Nephron (organoid): ENCODE measurements around the gene IRF5.

Experiments used
- H3K27ac Mint-ChIP-seq, 3 experiments: 2 replicates each; pipeline ENCODE4 v1.8.0; 2020; ENCODE audit warnings: mixed read lengths in 3 of 3, mild to moderate bottlenecking in 2 of 3, moderate library complexity in 1 of 3
- H3K27me3 Mint-ChIP-seq: 2 replicates; pipeline ENCODE4 v1.8.0; 2021; ENCODE audit warnings: low read depth, mild to moderate bottlenecking, moderate library complexity, mixed read lengths
- H3K36me3 Mint-ChIP-seq: 2 replicates; pipeline ENCODE4 v1.8.0; 2020; ENCODE audit warnings: low read depth, mixed read lengths
- H3K4me1 Mint-ChIP-seq: 2 replicates; pipeline ENCODE4 v1.8.0; 2020; ENCODE audit warnings: mixed read lengths
- H3K4me3 Mint-ChIP-seq, 3 experiments: 2 replicates each; pipeline ENCODE4 v1.8.0; 2020; ENCODE audit warnings: mild to moderate bottlenecking in 3 of 3, mixed read lengths in 3 of 3, moderate library complexity in 2 of 3
- H3K9me3 Mint-ChIP-seq: 2 replicates; pipeline ENCODE4 v1.8.0; 2020; ENCODE audit warnings: mixed read lengths
- CTCF ChIP-seq, 3 experiments: fragments of 200-600 bp; sonication (generic); IDR thresholded peaks; one replicate each; pipeline ENCODE4 v1.5.0; 2021; ENCODE audit warnings: antibody characterized with exemption in 3 of 3; ENCODE audit not compliant: unreplicated experiment in 3 of 3

The IRF5 gene

GRCh38 chr7:128974241-128974934 lies 36.7 kb downstream of the IRF5 start:
- no peaks in the 10 kb centered on the region for H3K27me3 Mint-ChIP-seq
- no peak overlapping the region for H3K4me3 Mint-ChIP-seq
- no peaks in the 10 kb centered on the region for H3K4me1 Mint-ChIP-seq
- peaks cover 78% of the 10 kb centered on the region for H3K36me3 Mint-ChIP-seq
- H3K9me3 Mint-ChIP-seq = no peaks in the 10 kb centered on the region
- peak overlapping the region in 2 of 3 experiments; percentile 19 to 58 for H3K27ac Mint-ChIP-seq
- TF ChIP-seq CTCF (IDR thresholded peaks at IDR 0.05; ENCODE audit: unreplicated experiment in 3 of 3) = no peak

GRCh38 chr7:128982105-128982504 lies 44.4 kb downstream of the IRF5 start:
- TF ChIP-seq CTCF (IDR thresholded peaks at IDR 0.05; ENCODE audit: unreplicated experiment in 3 of 3) = no peak
- Mint-ChIP-seq H3K27me3 (no peaks in the 10 kb centered on the region), H3K4me3 (no peak overlapping the region), H3K4me1 (no peaks in the 10 kb centered on the region), H3K9me3 (no peaks in the 10 kb centered on the region), H3K36me3 (peaks cover 82% of the 10 kb centered on the region), H3K27ac (no peak overlapping the region)

GRCh38 chr7:128985660-128986059 lies 47.9 kb downstream of the IRF5 start:
- TF ChIP-seq CTCF (IDR thresholded peaks at IDR 0.05; ENCODE audit: unreplicated experiment in 3 of 3) = no peak
- Mint-ChIP-seq H3K27me3 (no peaks in the 10 kb centered on the region), H3K4me3 (no peak overlapping the region), H3K4me1 (no peaks in the 10 kb centered on the region), H3K27ac (no peak overlapping the region), H3K36me3 (peaks cover 75% of the 10 kb centered on the region), H3K9me3 (no peaks in the 10 kb centered on the region)

- Mint-ChIP-seq H3K36me3 (peaks cover 73% of the 10 kb centered on the region), H3K4me1 (no peaks in the 10 kb centered on the region), H3K27ac (no peak overlapping the region), H3K27me3 (no peaks in the 10 kb centered on the region), H3K9me3 (no peaks in the 10 kb centered on the region), H3K4me3 (no peak overlapping the region)
- TF ChIP-seq CTCF (IDR thresholded peaks at IDR 0.05; ENCODE audit: unreplicated experiment in 3 of 3) = no peak
Measured at GRCh38 chr7:128986609-128987008, 48.9 kb downstream of the IRF5 start.

GRCh38 chr7:128988372-128988771 lies 50.6 kb downstream of the IRF5 start:
- no peak for TF ChIP-seq CTCF (IDR thresholded peaks at IDR 0.05; ENCODE audit: unreplicated experiment in 3 of 3)
- Mint-ChIP-seq H3K4me1 (no peaks in the 10 kb centered on the region), H3K27ac (no peak overlapping the region), H3K36me3 (peaks cover 63% of the 10 kb centered on the region), H3K4me3 (no peak overlapping the region), H3K9me3 (no peaks in the 10 kb centered on the region), H3K27me3 (no peaks in the 10 kb centered on the region)

GRCh38 chr7:128989961-128990360 lies 52.2 kb downstream of the IRF5 start:
- TF ChIP-seq CTCF (IDR thresholded peaks at IDR 0.05; ENCODE audit: unreplicated experiment in 3 of 3) = no peak
- Mint-ChIP-seq H3K9me3 (no peaks in the 10 kb centered on the region), H3K4me1 (no peaks in the 10 kb centered on the region), H3K36me3 (peaks cover 57% of the 10 kb centered on the region), H3K27ac (no peak overlapping the region), H3K27me3 (no peaks in the 10 kb centered on the region), H3K4me3 (no peak overlapping the region)
